ENCODE measurements around the gene STPG4.

GRCh38 chr2:47203995-47204394 lies 48.9 kb upstream of the STPG4 start:
- TF ChIP-seq FOXM1 (IDR thresholded peaks at IDR 0.05; ENCODE audit: low read depth) (no peak), CTCF (IDR thresholded peaks at IDR 0.05) (no peak), MEF2A (IDR thresholded peaks at IDR 0.05; ENCODE audit: borderline replicate concordance, low read depth) (no peak), EP300 (IDR thresholded peaks at IDR 0.05; ENCODE audit: borderline replicate concordance in 1 of 2, low read depth in 1 of 2, low read length in 1 of 2) (no peak), GABPA (IDR thresholded peaks at IDR 0.05; ENCODE audit: low read depth) (no peak), POLR2AphosphoS5 (IDR thresholded peaks at IDR 0.05; ENCODE audit: low read depth, low read length) (no peak), MAX (IDR thresholded peaks at IDR 0.05; ENCODE audit: low read depth) (no peak), RCOR1 (IDR thresholded peaks at IDR 0.05; ENCODE audit: low read length) (no peak), NFIC (IDR thresholded peaks at IDR 0.05; ENCODE audit: borderline replicate concordance) (no peak), USF2 (IDR thresholded peaks at IDR 0.05; ENCODE audit: borderline replicate concordance, low read depth, low read length) (no peak), USF1 (IDR thresholded peaks at IDR 0.05; ENCODE audit: borderline replicate concordance, low read depth) (no peak)

Measured in SK-N-SH (cell line).